Hepatic stellate cell (primary cell): ENCODE measurements around the gene TTLL11.

Experiments
- DNase-seq: peaks from one replicate; pipeline ENCODE4 v3.0.0; 2011; ENCODE audit warnings: low spot score

The TTLL11 gene

GRCh38 chr9:122110100-122110833 is 17.2 kb upstream of the TTLL11 start:
- no peak for DNase-seq

- DNase-seq = no peak
Observed at GRCh38 chr9:122109035-122109813, 16.1 kb upstream of the TTLL11 start.

GRCh38 chr9:122107291-122107805 is 14.2 kb upstream of the TTLL11 start:
- no peak for DNase-seq

- no peak for DNase-seq
Observed at GRCh38 chr9:122106576-122106975, 13.5 kb upstream of the TTLL11 start.

GRCh38 chr9:122103985-122104384 is 10.9 kb upstream of the TTLL11 start:
- no peak for DNase-seq

GRCh38 chr9:122102156-122102555 is 9.0 kb upstream of the TTLL11 start:
- no peak for DNase-seq

- DNase-seq = no peak
Observed at GRCh38 chr9:122100756-122101155, 7.6 kb upstream of the TTLL11 start.

GRCh38 chr9:122099271-122099869 is 6.3 kb upstream of the TTLL11 start:
- peak; percentile 69 for DNase-seq

GRCh38 chr9:122097679-122098315 is 4.7 kb upstream of the TTLL11 start:
- DNase-seq = no peak

- no peak for DNase-seq
Observed at GRCh38 chr9:122096620-122097415, 3.7 kb upstream of the TTLL11 start.

GRCh38 chr9:122095010-122095767 is 2.1 kb upstream of the TTLL11 start:
- peak; percentile 47 for DNase-seq

- no peak for DNase-seq
Observed at GRCh38 chr9:122091682-122092592, 1.2 kb downstream of the TTLL11 start.

- DNase-seq = no peak
Observed at GRCh38 chr9:122090981-122091380, 2.1 kb downstream of the TTLL11 start.

GRCh38 chr9:122090287-122090883 is 2.7 kb downstream of the TTLL11 start:
- DNase-seq = no peak

GRCh38 chr9:122088880-122089706 is 4.0 kb downstream of the TTLL11 start:
- DNase-seq = no peak

- no peak for DNase-seq
Observed at GRCh38 chr9:122087406-122088200, 5.5 kb downstream of the TTLL11 start.

- DNase-seq = no peak
Observed at GRCh38 chr9:122086873-122087272, 6.2 kb downstream of the TTLL11 start.

- no peak for DNase-seq
Observed at GRCh38 chr9:122085260-122085659, 7.8 kb downstream of the TTLL11 start.
